Measurements from ENCODE around the gene TYRO3. TPM values are rescaled to one million over a fixed set of nuclear protein-coding genes. Genes with fewer than 3 reads are reported as not detected.
A peak's percentile ranks its signal among the peaks of the same experiment; 100 is the strongest.

TYRO3 gene
- total RNA-seq, 2 donors from 2014 or later: 5.2 to 99.6 TPM

DNA sequence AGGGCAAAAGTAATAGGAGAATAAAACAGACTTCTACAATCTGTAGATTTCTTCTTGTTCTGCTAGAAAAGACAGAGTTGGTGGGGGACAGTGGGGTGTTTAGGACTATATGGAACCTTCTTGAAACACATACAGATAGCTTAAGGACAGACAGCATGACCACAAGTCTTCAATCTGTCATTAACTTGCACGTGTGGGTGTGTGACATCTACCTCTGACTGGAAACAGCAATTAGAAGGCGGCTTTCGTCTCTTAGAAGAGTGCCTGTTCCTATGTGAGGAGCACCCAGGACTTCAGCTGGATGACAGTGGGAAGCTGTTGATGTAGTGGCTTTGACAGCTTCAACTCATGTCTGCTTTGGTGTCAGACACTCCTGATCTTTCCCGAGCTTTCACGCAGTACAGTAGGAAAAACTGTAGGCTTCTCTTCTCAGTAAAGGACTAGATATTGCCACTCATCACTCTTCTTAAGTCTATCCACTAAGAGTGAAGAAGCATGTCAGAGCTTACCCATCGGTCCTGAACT lies 44.5 kb downstream of the TYRO3 start:
- no peak for DNase-seq (ENCODE audit: low spot score)
- no peaks in the 10 kb centered on the region for H3K4me1 ChIP-seq (replicated peaks)
- no peak overlapping the region for H3K27ac ChIP-seq
- 75% methylated on average over 6 of the region's 6 CpGs for WGBS
- TF ChIP-seq, protein P1, sequence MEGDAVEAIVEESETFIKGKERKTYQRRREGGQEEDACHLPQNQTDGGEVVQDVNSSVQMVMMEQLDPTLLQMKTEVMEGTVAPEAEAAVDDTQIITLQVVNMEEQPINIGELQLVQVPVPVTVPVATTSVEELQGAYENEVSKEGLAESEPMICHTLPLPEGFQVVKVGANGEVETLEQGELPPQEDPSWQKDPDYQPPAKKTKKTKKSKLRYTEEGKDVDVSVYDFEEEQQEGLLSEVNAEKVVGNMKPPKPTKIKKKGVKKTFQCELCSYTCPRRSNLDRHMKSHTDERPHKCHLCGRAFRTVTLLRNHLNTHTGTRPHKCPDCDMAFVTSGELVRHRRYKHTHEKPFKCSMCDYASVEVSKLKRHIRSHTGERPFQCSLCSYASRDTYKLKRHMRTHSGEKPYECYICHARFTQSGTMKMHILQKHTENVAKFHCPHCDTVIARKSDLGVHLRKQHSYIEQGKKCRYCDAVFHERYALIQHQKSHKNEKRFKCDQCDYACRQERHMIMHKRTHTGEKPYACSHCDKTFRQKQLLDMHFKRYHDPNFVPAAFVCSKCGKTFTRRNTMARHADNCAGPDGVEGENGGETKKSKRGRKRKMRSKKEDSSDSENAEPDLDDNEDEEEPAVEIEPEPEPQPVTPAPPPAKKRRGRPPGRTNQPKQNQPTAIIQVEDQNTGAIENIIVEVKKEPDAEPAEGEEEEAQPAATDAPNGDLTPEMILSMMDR (IDR thresholded peaks at IDR 0.05): no peak
- TF ChIP-seq POLR2AphosphoS5 (IDR thresholded peaks at IDR 0.05) (no peak), POLR2A (IDR thresholded peaks at IDR 0.05) (no peak)
- intact Hi-C loops (cut with DNase I): loop anchor here (5.0 kb wide), 1 partner anchor 209 kb away; no protein-coding TSS in a partner anchor
- no peaks in the 10 kb centered on the region for H3K27me3 ChIP-seq (replicated peaks; ENCODE audit: insufficient read depth)
- H3K36me3 ChIP-seq: no peaks in the 10 kb centered on the region
- H3K9me3 ChIP-seq: no peaks in the 10 kb centered on the region
- H3K4me3 ChIP-seq: no peak overlapping the region

DNA sequence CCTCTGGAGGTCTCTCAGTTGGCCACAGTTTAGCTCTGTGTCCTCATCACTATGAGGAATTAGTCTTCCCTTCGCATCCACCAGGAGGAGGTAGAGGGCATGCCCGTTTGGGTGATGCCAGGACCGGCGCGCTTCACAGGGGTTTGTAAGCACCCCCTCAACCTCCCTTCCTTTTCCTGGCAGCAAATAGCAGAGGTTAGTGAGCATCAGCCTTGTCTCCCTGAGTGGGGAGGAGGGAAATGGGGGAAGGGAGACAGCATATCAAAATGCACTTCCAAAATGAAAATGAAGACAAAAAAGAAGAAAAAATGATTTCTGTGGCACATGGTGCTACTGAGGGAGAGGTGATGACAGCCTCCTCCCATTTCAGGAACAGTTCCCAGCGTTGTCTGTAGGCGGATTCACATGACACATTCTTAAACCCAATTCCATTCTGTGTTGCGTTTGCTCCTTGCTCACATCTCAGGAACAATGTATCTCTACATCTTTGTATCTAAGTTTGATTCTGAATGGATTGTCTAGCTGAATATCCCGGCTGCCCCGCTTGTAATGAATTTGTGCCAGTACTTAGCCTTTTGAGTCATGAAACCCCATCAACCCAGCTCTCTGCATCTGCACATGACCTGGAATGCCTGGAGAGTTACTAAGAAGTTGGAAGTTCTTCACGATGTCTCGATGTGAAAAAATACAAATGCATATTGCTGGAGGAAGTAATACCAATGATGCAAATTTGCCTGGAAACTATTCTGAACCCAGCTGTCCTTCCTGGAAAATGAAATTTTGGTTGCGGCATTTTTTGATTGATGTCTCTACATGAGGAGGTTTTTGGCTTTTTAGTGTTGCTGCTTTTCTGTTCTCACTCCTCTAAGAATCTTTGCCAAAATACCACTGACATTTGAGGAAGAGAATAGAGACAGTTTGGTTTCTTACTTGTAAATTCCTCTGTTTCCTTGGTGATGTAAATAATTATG lies 45.2 kb downstream of the TYRO3 start:
- Histone ChIP-seq H3K9me3 (no peaks in the 10 kb centered on the region), H3K36me3 (no peaks in the 10 kb centered on the region), H3K4me3 (no peak overlapping the region), H3K4me1 (replicated peaks) (no peaks in the 10 kb centered on the region), H3K27me3 (replicated peaks; ENCODE audit: insufficient read depth) (no peaks in the 10 kb centered on the region), H3K27ac (no peak overlapping the region)
- DNase-seq (ENCODE audit: low spot score): peak; percentile 52
- intact Hi-C loops (cut with DNase I): loop anchor here (5.0 kb wide), 1 partner anchor 208 kb away; no protein-coding TSS in a partner anchor
- 14% methylated on average over 13 of the region's 13 CpGs for WGBS
- TF ChIP-seq POLR2A (IDR thresholded peaks at IDR 0.05) (no peak), POLR2AphosphoS5 (IDR thresholded peaks at IDR 0.05) (peak; percentile 24)
- TF ChIP-seq, protein P1 (IDR thresholded peaks at IDR 0.05): peak; percentile 45 to 77 (median 59)

DNA sequence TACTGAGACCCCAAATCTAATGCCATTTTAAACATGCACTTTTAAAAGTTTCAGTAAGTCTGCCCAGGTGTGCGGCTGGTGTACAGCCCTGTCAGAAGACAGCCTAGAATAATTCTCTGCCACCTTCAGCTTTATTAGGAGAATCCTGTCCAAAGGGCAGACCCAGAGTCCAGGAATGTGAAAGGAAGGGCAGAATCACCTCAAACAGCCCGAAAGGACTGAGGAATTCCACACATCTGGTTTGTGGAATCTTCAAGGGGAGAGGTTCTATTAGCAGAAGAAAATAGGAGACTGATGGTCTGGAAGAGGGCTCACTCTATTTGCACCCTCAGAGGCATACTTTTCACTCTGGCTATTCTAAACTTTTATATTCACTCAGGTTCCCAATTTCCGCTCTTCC lies 46.6 kb downstream of the TYRO3 start:
- TF ChIP-seq POLR2AphosphoS5 (IDR thresholded peaks at IDR 0.05): no peak
- TF ChIP-seq, protein P1 (IDR thresholded peaks at IDR 0.05): no peak
- TF ChIP-seq POLR2A (IDR thresholded peaks at IDR 0.05): no peak
- H3K4me1 ChIP-seq (replicated peaks): no peaks in the 10 kb centered on the region
- no peaks in the 10 kb centered on the region for H3K9me3 ChIP-seq
- no peak overlapping the region for H3K4me3 ChIP-seq
- H3K36me3 ChIP-seq: no peaks in the 10 kb centered on the region
- WGBS: 89% methylated on average over 3 of the region's 3 CpGs
- intact Hi-C loops (cut with DNase I): no loop called here
- no peak overlapping the region for H3K27ac ChIP-seq
- no peaks in the 10 kb centered on the region for H3K27me3 ChIP-seq (replicated peaks; ENCODE audit: insufficient read depth)
- DNase-seq (ENCODE audit: low spot score): no peak

DNA sequence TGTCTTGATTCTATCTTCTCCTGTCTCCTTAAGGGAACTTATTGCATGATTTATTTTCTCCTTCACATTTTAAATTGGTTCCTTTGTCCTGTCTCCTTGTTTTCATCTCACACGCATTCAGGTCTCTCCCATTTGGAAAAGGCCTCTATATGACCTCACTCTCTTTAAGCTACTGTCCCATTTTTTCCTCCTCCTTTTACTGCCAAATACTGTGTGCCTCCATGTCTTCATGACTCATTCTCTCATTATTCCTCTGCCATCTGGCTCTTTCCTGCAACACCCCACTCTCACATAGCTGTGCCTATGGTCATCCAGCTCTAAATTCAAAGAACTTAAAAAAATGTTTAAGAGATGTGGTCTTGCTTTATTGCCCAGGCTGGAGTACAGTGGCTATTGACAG lies 48.0 kb downstream of the TYRO3 start:
- Histone ChIP-seq H3K4me3 (no peak overlapping the region), H3K27me3 (replicated peaks; ENCODE audit: insufficient read depth) (no peaks in the 10 kb centered on the region), H3K9me3 (no peaks in the 10 kb centered on the region), H3K36me3 (no peaks in the 10 kb centered on the region), H3K27ac (no peak overlapping the region), H3K4me1 (replicated peaks) (no peaks in the 10 kb centered on the region)
- 65% methylated on average over 1 of the region's 1 CpG for WGBS
- intact Hi-C loops (cut with DNase I): no loop called here
- TF ChIP-seq, protein P1 (IDR thresholded peaks at IDR 0.05): no peak
- no peak for TF ChIP-seq POLR2A (IDR thresholded peaks at IDR 0.05)
- no peak for TF ChIP-seq POLR2AphosphoS5 (IDR thresholded peaks at IDR 0.05)
- DNase-seq (ENCODE audit: low spot score): no peak
